HG03442 (cell line): Measurements from ENCODE around the gene HOXD8.

ENCODE experiments used
- ATAC-seq: cut with Tn5 transposase; IDR thresholded peaks from one replicate; pipeline ENCODE4 v1.9.1; 2021; ENCODE audit warnings: mild to moderate bottlenecking, moderate library complexity; ENCODE audit not compliant: unreplicated experiment

Gene HOXD8

DNA sequence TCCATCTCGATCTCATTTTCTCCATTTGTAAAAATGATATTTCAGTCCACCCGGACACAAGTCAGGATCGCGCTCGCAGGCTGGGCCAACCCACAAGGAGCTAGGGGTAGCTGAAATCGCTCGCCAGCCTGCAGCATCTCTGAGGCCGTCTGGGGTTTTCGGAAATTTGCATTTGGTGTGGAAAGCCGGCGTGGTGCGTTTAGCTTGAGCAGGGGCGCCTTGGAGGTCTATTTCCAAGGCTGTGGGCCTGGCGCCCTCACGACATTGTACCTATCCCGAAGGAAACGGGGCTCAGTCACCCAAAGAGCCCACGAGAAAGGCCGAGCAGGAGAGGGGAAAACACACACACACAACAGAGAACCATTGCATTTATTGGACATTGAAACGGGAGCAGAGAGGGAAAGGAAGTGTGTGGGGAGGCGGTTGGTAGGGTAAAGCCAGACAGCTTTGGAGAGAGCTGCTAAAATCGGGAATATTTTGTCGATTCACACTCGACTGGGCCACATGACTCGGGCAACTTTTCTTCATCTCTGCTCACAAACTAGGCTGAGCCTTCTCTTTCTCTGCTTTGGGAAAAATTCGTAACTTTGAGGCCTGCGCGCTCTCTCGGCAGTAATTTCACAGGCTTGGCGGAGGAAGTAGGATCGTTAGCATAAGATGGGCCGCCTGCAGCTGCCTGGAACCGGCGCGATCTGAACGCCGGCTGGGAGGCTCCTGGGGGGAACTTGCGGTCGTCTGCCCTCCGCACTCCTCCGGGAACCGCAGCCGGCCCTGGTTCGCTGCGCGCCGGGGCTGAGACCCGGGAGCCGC lies 1.1 kb upstream of the HOXD8 start:
- ATAC-seq = no peak

DNA sequence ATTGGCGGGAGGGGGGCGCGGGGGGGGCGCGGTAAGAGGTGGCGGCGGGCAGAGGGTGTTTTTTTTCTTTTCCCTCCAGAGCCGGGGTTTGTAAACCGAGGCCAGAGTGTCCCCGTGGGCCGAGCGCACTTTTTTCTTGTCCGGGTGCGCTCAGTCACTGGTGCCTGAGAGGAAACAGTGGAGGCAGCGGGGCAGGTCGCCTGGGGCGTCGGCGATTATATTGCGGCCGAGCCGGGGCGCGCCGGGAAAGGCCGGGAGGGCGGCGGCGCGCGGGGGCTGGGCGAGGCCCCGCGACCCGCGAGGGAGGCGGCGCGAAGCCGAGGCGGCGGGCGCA lies 275 bp downstream of the HOXD8 start:
- no peak for ATAC-seq

DNA sequence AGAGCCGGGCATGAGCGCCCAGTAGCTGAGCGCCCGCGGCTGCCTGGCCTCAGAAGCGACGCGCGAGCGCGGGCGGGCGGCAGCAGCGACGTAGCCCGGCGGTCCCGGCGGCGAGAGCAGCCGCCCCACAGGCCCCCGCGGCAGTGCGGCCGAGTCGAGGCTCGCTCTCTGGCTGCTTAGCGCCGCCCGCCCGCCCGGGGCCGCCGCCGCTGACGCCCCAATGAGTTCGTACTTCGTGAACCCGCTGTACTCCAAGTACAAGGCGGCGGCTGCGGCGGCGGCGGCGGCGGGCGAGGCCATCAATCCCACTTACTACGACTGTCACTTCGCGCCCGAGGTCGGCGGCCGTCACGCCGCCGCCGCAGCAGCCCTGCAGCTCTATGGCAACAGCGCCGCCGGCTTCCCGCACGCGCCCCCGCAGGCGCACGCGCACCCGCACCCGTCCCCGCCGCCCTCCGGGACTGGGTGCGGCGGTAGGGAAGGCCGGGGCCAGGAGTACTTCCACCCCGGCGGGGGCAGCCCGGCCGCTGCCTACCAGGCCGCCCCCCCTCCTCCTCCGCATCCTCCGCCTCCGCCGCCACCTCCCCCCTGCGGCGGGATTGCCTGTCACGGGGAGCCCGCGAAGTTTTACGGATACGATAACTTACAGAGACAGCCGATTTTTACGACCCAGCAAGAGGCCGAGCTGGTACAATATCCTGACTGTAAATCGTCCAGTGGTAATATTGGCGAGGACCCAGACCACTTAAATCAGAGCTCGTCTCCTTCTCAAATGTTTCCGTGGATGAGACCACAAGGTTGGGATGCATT lies 847 bp downstream of the HOXD8 start:
- no peak for ATAC-seq

DNA sequence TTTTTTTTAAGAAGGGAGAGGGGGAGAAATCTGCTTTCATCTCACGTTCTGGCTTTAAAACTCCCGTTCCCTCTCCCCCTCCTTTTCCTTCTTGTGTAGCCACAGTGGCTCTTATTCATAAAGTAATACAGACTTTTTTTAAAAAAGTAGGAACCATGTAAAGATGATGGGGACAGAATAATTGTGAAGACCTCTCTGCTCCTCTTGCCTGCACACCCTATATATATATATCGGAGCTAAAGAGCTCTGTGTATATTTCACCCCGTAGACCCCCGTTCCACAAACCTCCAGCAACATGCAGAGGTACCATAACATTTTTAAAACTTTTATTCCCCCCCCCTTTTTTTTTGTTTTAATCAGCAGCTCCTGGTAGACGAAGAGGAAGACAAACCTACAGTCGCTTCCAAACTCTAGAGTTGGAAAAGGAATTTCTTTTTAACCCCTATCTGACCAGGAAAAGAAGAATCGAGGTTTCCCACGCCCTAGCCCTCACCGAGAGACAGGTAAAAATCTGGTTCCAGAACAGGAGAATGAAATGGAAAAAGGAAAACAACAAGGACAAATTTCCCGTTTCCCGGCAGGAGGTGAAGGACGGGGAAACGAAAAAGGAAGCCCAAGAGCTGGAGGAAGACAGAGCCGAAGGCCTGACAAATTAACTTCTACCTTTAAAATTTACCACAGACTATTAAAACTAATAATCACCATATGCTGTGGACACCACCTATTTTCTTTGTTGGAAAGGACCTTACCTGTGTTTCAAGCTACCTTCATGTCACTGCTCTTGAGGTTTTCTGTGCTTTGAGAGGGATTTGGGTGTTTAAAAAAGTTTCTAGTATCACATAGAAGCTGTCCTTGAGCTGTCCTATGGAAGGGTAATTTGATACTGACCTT lies 1.7 kb downstream of the HOXD8 start:
- no peak for ATAC-seq

DNA sequence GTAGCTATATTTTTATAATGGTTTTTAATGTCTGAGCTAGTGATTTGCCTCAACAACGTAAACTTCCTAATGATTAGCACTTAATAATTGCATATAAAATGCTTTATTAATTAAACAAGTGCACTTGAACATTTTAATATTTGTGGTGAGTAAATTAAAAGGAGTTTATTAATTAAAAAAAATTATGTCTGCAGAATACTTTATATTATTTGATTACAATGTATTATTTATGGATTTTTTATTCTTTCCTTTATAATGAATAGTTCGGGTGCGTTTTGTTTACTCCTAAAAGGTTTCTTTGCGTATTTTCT lies 2.3 kb downstream of the HOXD8 start:
- ATAC-seq = no peak

DNA sequence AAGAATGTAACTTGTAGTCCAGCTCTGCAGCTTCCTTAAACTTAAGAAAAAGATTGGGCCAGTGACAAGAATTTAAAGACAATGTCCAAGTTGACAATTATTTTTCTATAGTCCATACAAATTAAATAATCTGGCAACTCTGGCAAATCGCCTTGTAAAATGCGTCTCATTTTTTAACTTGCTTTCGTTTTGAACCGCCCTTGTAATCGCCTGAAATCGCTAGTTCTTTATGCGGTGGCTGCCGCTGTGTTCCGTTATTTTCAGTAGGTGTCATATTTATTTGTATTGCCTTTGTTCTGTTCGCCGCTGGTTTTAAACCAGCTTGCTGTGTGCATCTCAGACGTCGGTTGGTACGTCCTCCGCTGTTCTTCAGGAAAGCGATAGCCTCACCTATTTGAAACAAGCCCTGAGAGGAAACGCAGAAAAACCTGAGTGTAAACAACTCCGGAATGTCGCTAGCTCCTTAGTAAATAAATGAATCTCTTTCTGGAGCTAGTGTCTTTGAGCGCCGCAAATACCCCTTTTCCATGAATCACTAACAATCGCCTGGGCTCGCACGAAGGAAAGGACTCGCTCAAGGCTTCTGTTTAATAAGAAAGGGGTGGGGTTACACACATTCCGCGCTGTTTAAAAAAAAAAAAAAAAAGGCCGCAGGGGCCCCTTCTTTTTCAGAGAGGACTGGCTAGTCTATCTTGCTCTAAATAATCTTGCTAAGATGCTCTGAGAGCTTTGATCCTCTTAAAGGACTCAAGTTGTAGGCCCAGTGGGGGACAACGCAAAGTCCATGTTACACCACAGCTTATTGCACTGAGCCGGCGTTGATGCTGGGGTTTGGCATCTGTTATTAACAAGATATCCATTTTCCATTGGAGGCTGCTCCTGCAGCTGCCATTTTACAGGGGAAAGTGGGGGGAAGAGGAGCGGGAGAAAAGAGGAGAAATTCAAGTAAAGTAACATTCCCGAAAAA lies 3.0 kb downstream of the HOXD8 start:
- no peak for ATAC-seq

DNA sequence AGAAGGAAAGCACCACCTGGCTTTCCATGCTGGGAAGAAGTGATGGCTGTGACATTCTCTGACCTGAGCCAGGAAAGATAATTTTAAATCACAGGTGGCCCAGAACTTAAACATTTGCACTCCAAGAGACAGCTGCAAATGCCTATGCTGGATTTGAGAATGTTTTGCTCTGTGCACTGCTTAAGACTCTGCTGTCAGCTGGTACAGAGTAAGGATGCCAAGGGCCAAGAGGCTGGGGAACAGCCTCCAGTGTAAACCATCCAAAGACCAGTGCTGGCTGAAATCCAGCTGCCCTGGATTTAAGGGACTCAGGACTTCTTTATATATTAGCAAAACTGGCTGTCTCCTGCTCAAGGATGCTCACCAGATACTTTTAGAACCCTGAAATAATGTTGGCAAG lies 3.9 kb downstream of the HOXD8 start:
- ATAC-seq = no peak

DNA sequence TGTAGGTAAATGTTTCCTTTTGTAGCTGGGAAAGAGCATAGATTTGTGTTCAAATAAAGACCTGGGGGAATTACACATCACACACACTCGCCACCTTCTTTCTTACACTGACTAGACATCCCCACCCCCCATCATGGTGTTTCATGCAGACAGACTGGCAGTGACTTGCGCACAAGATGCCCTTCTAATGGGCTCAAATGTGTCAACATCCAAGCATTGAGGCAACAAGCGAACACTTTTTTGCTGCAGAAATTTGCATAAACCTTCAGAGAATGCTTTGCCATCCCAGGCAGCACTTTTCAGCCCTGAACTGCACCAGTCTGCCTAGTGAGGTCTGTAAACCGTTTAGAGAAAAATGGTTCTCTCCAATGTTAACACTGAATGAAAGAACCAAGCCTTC lies 4.5 kb downstream of the HOXD8 start:
- no peak for ATAC-seq

DNA sequence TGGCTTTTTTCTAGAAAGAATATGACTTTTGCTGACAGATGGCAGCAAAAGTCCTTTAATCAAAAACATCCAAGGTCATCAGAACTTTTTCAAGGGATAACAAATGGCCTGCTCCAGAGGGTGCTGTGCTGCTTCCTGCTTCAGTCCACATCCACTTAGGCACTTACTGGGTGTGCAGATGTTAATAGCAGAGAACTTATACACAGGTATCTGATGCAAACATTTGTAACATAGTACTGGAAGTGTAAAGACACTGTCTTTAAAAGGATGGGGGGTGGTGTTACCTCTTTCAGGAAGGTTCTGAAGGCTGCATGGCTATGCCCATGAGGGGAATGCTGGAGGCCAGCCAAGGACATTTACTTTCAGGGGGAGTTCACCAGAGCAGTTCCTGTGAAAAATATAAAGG lies 5.5 kb downstream of the HOXD8 start:
- no peak for ATAC-seq

DNA sequence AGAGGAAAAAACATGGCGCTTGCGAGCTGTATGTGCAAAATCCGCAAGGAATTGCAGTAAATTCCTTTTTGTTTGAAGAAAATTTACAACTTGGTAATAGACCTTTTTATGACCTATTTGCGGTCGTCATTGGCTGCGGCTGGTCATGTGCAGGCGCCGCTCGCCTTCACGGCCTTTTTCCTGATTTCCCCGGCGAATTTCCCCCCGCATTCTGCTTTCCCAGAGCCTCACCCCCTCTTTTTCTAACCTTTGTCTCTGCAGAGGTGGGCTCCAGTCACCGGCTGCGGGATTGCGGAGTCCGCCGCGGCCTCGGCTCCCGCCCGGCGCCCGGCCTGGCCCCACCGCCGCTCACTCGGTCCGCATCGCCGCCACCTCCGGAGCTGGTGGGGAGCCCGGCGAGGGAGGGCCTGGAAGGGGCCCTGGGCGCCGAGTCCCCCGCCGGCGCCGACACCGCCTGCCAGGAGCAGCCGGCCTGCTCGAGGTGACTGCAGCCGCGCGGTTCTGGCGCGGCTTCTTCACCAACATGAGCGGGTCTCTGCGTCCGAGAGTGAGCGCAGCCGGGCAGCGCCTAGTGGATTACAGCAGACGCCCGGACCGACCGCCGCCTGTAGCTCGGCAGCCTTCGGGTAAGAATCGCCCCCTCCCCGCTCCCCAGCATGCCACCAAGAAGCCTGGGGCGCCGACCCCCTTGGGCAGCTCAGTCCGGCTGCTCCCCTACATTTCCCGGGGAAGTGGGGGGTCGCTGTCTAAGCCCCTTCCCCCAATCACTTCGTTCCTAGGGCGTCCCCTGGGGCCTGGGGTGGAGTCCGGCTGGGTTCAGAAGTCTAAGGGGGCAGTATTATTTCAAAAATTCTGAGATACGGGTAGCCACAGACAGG lies 7.1 kb downstream of the HOXD8 start:
- ATAC-seq = no peak

DNA sequence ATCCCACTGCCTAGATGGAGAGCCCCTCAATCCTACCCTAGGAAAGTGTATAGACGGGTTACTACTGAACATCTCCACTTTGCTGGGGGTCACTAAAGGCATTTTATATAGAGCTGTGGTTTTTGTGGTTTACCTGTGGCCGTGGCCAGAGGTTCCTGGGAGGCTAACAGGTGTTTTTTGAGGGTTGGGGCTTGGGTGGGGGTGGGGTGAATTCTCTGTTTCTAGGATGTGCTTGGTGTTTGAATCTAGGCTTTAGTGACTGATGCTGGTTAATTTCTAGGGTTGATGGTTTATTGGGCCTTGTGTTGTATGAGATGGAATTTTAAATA lies 7.7 kb downstream of the HOXD8 start:
- no peak for ATAC-seq

DNA sequence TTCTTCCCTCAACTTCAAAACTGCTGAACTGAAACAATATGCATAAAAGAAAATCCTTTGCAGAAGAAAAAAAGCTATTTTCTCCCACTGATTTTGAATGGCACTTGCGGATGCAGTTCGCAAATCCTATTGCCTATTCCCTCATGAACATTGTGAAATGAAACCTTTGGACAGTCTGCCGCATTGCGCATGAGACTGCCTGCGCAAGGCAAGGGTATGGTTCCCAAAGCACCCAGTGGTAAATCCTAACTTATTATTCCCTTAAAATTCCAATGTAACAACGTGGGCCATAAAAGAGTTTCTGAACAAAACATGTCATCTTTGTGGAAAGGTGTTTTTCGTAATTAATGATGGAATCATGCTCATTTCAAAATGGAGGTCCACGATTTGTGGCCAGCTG lies 8.4 kb downstream of the HOXD8 start:
- no peak for ATAC-seq

DNA sequence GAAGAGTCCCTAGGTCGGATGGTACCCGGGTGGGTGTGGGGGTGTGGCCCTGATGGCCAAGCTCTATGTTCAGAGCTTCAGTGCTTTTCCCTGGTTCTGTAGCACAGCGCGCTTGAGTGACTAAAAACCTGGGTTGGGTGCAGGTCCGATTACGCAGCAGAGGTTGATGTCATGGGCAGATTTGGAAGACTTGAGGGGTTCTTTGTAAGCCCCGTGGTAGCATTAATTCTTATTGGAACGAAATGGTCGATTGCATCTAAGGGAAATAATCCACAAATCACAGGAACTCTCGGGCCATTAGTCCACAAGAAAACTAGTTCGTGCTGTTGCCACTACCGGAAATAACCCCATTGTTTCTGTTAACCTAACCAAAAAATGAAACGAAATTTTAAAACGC lies 9.0 kb downstream of the HOXD8 start:
- ATAC-seq = no peak

DNA sequence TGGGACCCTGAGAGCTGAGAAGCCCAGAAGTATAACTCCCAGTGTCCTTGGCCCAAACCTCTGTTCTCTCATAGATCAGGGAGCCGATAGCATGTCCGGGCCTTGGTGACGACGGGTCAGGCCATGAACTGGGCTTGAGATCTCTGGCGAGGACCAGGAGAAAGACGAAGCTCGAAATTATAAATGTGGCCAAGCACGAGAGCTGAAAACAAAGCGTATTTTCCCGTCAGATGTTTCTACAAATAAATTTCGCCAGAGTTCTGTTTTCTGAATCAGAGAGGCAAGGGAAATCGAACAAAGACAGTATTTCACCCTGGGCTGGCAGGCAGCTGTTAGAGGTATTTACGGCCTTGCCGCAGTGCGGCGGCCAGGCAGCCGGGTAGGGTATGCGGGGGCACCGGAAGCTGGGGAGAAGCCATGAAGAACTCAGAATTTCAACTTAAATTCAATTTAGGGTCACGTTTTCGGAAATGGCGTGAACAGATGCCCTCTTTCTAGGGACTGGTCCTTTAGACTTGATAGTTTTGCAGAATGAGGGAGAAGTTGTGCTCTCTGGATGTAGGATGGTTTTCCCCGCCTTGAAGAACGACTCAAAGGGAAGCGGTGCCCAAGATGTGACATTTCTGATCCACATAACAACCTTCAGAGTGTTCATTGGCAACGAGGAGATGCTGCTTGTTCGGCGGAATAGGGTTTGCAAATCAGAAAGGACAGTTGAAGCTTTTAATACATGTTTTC lies 9.6 kb downstream of the HOXD8 start:
- ATAC-seq = no peak

DNA sequence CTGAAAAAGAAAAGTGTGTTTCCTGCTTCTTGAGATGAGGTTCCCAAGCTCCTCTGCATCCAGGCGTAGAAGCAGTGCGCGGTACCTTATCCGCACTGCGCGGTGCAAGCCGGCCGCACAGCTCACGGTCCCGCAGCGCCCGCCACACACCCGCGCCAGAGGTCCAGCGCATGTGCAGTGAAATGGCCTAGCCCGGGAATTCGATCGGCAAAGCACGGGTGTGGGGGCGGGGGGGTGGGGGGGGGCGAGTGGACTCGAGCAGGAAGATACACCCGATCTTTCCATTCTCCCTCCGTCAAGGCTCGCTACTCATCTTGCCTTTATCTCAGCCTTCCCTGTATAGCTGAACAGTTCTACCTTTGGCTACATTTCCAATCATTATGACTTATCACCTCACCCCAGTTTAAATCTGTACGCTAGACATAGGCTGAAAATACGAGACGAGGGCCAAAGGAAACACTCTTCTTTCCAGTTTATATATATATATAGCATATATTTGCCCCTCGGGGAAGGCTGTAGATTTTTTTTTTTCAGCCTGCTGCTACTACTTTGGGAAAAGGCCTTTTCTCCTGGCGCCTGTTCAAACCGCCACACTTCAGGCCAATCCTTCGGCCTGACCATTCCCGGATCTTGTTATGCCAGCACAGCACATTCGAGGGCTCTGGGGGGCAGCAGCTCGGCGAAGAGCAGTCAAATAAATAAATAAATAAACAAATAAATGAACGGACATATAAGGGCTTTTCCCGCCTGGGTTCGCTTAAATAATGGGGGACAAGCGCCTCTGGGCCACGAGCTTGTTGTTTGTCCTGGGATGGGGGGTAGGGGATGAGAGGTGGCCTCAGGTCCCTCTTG lies 10.4 kb downstream of the HOXD8 start:
- no peak for ATAC-seq

DNA sequence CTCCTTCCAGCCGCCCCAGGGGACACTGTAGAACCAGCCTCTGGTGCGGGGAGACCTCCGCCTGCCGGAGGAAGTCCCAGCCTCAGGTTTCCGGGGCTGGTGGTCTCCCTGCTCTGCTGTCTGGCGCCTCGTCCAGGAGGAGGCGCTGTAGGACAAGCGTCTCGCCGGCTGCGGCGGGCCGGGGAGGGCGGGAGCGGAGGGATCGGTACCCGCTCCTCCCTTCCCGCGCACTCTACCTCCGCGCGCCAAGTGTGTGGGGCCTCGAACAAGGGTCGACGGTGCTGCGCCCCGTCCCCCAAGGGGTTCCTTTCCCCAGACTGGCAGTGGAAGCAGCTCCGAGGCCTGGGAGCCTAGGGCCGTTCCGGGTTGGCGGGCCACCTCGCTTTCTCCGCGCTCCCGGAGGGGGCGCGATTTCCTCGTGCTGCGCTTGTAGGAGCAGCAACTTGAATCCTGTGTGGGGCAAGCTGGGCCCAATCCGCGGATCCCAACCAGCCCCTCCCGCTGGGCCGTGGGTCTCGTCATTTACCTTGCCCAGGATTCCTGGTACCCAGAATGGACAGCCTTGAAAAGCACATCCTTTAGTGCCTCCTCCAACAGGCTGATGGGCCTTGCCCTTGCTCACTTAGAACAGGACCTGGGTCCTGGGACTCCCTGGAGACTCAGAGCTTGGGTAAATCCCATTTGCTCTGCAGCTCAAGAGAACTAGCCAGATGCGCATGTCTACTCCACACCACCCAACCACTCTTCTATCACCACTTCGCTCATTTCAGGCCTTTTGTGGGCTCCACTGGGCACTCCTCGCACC lies 11.2 kb downstream of the HOXD8 start:
- ATAC-seq = peak; percentile 93

DNA sequence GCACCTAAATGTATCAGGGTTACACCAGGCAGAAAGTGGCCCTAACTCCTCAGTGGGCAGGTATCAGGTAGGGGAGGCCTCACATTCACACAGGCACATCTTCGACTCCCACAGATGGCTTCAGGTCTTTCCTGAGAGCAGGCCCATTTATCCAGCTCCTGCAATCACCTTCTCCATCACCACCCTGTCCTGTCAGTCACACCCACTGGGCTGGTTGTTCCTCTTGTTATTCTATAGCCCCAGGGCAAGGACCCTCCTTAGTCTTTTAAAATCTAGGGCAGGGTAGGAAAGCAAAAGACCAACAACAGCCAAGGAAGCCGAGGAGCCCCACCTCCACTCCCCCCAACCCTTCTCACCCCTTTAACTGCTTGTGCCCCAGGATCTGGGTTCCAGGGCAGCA lies 12.8 kb downstream of the HOXD8 start:
- no peak for ATAC-seq
